Psoas muscle (tissue), 8 donors: ENCODE measurements around the gene SPAG9. TPM values are rescaled to one million over a fixed set of nuclear protein-coding genes. Genes with fewer than 3 reads are reported as not detected.
A peak's percentile ranks its signal among the peaks of the same experiment; 100 is the strongest.

ENCODE experiments used
- ATAC-seq, 4 donors: fragments of 200-7000 bp; cut with Tn5 transposase; one replicate each; pipeline ENCODE4 v1.9.1; 2020; ENCODE audit warnings: moderate library complexity in 3 of 4, mild to moderate bottlenecking in 2 of 4
- DNase-seq, 2 donors: peaks; one replicate each; pipeline ENCODE4 v3.0.0-alpha.2; 2020
- H3K27ac ChIP-seq: fragments of 200-600 bp; one replicate; pipeline ENCODE4 v1.8.0; 2022
- H3K27me3 ChIP-seq, 3 donors: fragments of 200-600 bp in 1 of 3; one replicate each; pipeline versions ENCODE4 v1.6.1 to v1.8.0; 2013 to 2022; ENCODE audit warnings: low read length in 2 of 3, mild to moderate bottlenecking in 2 of 3, moderate library complexity in 1 of 3; ENCODE audit not compliant: insufficient read depth in 3 of 3
- H3K36me3 ChIP-seq, 2 donors: fragments of 200-600 bp in 1 of 2; one replicate each; pipeline versions ENCODE4 v1.6.1 to v1.8.0; 2013 to 2022; ENCODE audit warnings: low read depth in 1 of 2, mild to moderate bottlenecking in 1 of 2, moderate library complexity in 1 of 2; ENCODE audit not compliant: insufficient read depth in 1 of 2
- H3K4me1 ChIP-seq: fragments of 200-600 bp; one replicate; pipeline ENCODE4 v1.8.0; 2022
- H3K4me3 ChIP-seq: fragments of 200-600 bp; one replicate; pipeline ENCODE4 v1.8.0; 2022; ENCODE audit warnings: mild to moderate bottlenecking
- H3K9me3 ChIP-seq: fragments of 200-600 bp; one replicate; pipeline ENCODE4 v1.8.0; 2022
- WGBS, 3 donors: extraction: QIAGEN DNeasy Blood & Tissue Kit; methylation state at CpG; one replicate each; pipeline versions ENCODE4 v1.1.6 to v1.1.7; 2013; 5-methylcytosine and 5-hydroxymethylcytosine counted together
- intact Hi-C, 2 donors: fragments of 100-400 bp; cut with DNase I; formaldehyde crosslinking; loops; one replicate each; pipeline versions ENCODE4 v1.11.0 to v1.14.2; 2022
- polyA plus RNA-seq, 3 donors: library from polyadenylated mRNA; stranded (reverse); fragments of 200-250 nt; gene quantifications; one replicate each; pipeline ENCODE4 v1.2.3, GENCODE V29; 2013
- total RNA-seq, 4 donors: library from RNA; stranded (reverse); fragmentation: NEBNext Ultra II Directional in 2 of 4; extraction: Animal tissue kit (Norgen Biotek cat#: 25700) in 2 of 4; gene quantifications; one replicate each; pipeline versions ENCODE4 v1.2.1 to v1.2.4, GENCODE V29; 2021 to 2023
- TF ChIP-seq, protein P1 (sequence below): fragments of 200-600 bp; IDR thresholded peaks from one replicate; pipeline ENCODE4 v1.8.0; 2022; ENCODE audit warnings: antibody characterized with exemption
- donor health status: healthy with polysubstance abuse.
- donor health status: DM: no; HTN: no; CAD: no; lungs with moderate emphysema.
- donor health status: Bipolar disorder and iron deficiency.
- donor health status: healthy.
- donor health status: DM: yes; HTN: yes; CAD: no.
- donor health status: DM: no; HTN: no; CAD: no.
- donor health status: DM: no; HTN: no; CAD: no.
- donor health status: DM: yes; HTN: yes; CAD: no.

Gene SPAG9
- total and polyA plus RNA-seq, 7 donors = 34.8 to 133 (median 92.1) TPM

DNA sequence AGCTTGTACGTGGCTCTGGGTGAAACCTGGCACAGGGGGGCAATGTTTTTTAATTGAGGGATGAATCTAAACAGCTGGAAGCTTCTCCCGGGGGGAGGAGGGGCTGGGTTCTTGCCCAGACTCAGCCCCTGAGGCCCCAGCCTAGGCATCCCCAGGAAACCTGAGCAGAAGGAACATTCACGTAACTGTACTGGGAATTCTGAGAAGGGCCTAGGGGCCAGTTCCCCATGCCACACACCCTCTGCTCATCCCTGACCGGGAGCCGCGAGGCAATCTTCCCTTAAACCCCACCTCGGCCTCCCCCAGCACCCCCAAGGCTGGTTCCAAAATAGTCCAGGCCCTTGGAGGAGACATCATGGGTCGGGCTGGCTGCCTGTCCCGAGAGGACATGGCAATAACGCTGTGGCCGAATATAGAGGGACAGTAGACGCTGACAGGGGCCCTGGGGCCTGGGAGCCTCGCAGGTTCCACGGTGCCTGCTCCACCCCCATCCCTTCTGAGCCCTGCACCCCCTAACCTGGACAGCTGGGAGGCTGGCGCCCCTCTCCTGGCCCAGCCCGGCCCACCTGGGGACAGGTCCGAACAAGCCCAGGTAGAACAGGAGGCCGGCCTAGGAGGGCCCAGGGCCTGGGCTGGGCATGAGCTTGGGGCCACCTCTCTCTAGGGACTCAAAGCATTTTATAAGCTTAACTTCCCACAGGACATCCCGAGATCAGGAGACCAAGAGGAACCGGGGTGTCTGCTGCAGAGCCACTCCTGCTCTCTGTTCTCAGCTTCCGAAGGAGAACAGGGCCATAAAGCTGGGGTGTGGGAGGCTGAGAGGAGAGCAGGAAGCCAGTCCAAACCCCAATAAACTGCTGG is 171.3 kb downstream of the SPAG9 start:
- DNase-seq = peak; percentile 47 to 65
- H3K27me3 ChIP-seq = no peaks in the 10 kb centered on the region
- intact Hi-C loops = loop anchor here in 1 of 2 donors (2.0 kb wide), 1 partner anchor 97 kb away; no protein-coding TSS in a partner anchor
- H3K36me3 ChIP-seq = no peaks in the 10 kb centered on the region
- WGBS, 3 donors = 31 to 38% (median 31%) methylated on average over 21 of the region's 21 CpGs
- TF ChIP-seq, protein P1, sequence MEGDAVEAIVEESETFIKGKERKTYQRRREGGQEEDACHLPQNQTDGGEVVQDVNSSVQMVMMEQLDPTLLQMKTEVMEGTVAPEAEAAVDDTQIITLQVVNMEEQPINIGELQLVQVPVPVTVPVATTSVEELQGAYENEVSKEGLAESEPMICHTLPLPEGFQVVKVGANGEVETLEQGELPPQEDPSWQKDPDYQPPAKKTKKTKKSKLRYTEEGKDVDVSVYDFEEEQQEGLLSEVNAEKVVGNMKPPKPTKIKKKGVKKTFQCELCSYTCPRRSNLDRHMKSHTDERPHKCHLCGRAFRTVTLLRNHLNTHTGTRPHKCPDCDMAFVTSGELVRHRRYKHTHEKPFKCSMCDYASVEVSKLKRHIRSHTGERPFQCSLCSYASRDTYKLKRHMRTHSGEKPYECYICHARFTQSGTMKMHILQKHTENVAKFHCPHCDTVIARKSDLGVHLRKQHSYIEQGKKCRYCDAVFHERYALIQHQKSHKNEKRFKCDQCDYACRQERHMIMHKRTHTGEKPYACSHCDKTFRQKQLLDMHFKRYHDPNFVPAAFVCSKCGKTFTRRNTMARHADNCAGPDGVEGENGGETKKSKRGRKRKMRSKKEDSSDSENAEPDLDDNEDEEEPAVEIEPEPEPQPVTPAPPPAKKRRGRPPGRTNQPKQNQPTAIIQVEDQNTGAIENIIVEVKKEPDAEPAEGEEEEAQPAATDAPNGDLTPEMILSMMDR = no peak
- H3K27ac ChIP-seq = peak overlapping the region; percentile 98
- H3K4me3 ChIP-seq = peak overlapping the region; percentile 48
- ATAC-seq = peak in 3 of 4 donors; percentile 11 to 29 (median 26)
- peaks cover 87% of the 10 kb centered on the region for H3K4me1 ChIP-seq
- H3K9me3 ChIP-seq = no peaks in the 10 kb centered on the region

DNA sequence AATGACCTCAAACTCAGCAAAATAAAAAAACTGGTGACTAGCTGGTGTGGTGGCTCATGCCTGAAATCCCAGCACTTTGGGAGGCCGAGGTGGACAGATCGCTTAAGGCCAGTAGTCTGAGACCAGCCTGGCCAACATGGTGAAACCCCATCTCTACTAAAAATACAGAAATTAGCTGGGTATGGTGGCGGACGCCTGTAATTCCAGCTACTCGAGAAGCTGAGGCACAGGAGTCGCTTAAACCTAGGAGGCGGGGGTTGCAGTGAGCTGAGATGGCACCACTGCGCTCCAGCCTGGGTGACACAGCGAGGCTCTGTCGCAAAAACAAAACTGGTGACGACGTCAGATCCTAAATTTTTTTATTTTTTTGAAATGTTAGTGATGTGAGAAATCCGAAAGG is 172.0 kb downstream of the SPAG9 start:
- peak in 1 of 2 donors; percentile 53 for DNase-seq
- intact Hi-C loops = loop anchor here in 1 of 2 donors (2.0 kb wide), 1 partner anchor 96 kb away; no protein-coding TSS in a partner anchor
- Histone ChIP-seq H3K4me3 (no peak overlapping the region), H3K27ac (peak overlapping the region; percentile 98), H3K27me3 (no peaks in the 10 kb centered on the region), H3K4me1 (peaks cover 87% of the 10 kb centered on the region), H3K9me3 (no peaks in the 10 kb centered on the region), H3K36me3 (no peaks in the 10 kb centered on the region)
- TF ChIP-seq, protein P1 = no peak
- ATAC-seq = no peak
- whole genome bisulfite sequencing, 3 donors = 36 to 66% (median 45%) methylated on average over 13 of the region's 13 CpGs

DNA sequence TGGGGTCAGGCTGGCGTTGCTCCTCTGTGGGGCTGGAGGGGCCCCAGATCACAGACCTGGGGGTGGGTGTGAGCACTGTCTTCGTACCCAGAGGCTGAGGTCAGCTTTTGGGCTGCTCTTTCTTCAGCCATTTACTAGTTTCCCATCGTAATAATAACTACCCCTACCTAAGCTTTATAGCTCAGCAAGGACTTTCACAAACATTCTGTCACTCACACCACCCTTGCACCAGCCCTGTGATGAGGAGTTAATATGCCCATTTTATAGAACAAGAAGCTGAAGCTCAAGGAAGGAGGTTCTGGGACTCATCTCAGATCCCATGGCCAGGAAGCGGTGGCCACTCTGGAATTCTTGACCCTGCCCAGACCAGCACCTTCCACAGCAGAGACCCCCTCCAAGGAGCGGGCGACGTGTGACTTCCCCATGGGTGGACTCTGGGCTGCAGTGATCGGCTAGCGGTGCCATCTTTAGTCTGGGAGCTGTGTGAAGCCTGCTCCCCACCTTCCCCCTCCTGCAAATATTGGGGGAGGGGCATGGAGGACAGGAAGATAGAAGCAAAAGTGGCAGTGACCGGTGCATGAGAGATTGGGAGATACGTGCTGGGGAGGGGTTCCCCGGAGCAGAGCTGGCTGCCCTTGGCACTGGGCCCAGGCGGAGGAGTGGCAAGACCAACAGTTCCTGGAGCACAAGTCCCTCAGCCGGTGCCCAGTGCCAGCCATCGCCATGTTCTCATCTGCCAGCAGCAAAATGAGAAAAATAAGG is 172.7 kb downstream of the SPAG9 start:
- intact Hi-C loops = loop anchor here (2.0 kb wide), 2 partner anchors 15 to 95 kb away; no protein-coding TSS in a partner anchor
- peaks cover 87% of the 10 kb centered on the region for H3K4me1 ChIP-seq
- TF ChIP-seq, protein P1 = no peak

DNA sequence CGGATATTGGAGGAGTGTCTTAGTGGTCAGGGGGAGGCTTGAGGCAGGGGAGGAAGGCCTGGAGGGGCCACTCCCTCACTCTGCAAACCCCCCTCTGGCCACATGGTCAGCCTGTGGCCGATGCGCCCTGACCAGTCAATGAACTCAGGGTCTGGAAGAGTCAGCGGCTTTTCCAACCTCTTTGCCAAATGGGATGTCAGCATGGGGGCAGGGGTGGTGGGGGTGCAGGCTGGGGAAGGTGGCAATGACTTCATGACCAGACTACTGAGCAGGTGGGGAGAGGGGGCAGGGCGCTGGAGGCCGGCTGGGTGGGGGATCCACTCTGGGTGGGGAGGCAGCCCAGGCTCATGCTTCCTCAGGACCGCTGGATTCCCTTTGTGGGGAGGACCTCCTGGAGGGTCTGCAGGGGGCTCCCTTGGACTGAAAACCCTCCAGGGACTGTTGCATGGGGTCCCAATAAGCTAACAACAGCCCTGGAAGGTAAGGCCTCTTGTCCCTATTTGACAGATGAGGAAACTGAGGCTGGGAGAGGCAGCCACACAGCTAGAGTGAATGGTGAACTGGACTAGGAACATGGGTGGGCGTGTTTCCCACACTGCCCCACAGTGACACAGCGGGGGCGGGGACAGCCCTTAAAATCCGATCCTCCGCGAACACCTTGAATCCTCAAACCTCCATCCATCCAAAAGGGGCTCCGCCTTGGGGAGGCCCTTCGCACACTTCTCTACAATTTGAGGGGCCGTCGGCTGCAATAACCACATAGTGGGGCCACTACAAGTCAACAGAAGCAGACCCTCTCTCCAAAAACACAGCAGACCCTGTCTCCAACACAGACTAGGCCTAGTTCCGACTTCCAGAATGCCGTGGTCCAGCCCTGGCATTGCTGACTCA is 173.5 kb downstream of the SPAG9 start:
- H3K9me3 ChIP-seq = no peaks in the 10 kb centered on the region
- WGBS, 3 donors = 73 to 78% (median 74%) methylated on average over 17 to 19 of the region's 19 CpGs
- TF ChIP-seq, protein P1 = no peak
- ATAC-seq (no peak), DNase-seq (peak in 1 of 2 donors; percentile 52)
- H3K4me1 ChIP-seq = peaks cover 83% of the 10 kb centered on the region
- no peak overlapping the region for H3K4me3 ChIP-seq
- H3K27me3 ChIP-seq = no peaks in the 10 kb centered on the region
- no peaks in the 10 kb centered on the region for H3K36me3 ChIP-seq
- H3K27ac ChIP-seq = peak overlapping the region; percentile 98
- intact Hi-C loops = loop anchor here in 1 of 2 donors (2.0 kb wide), 1 partner anchor 14 kb away; no protein-coding TSS in a partner anchor

More for the DNA sequence above, 172.7 kb downstream of the SPAG9 start:
- Histone ChIP-seq H3K9me3 (no peaks in the 10 kb centered on the region), H3K4me3 (no peak overlapping the region), H3K27ac (peak overlapping the region; percentile 98), H3K36me3 (no peaks in the 10 kb centered on the region), H3K27me3 (no peaks in the 10 kb centered on the region)
- 43 to 57% (median 49%) methylated on average over 15 of the region's 15 CpGs for WGBS, 3 donors
- DNase-seq (peak; percentile 66 to 84), ATAC-seq (no peak)
